Right hindlimb (tissue), 1 donor: ENCODE data around the gene EXOG.

Source experiments
- DNase-seq: peaks from one replicate; pipeline ENCODE4 v3.0.0-alpha.2; 2018

Gene EXOG

GRCh38 chr3:38473229-38473628 lies 22.9 kb upstream of the EXOG start:
- DNase-seq = no peak

- DNase-seq = no peak
Observed at GRCh38 chr3:38474928-38475605, 21.1 kb upstream of the EXOG start.

GRCh38 chr3:38475716-38476115 lies 20.4 kb upstream of the EXOG start:
- no peak for DNase-seq

GRCh38 chr3:38476157-38476756 lies 19.9 kb upstream of the EXOG start:
- DNase-seq = no peak

GRCh38 chr3:38477057-38477820 lies 18.9 kb upstream of the EXOG start:
- DNase-seq = no peak

- no peak for DNase-seq
Observed at GRCh38 chr3:38477839-38478450, 18.2 kb upstream of the EXOG start.

GRCh38 chr3:38478901-38479300 lies 17.2 kb upstream of the EXOG start:
- no peak for DNase-seq

GRCh38 chr3:38479431-38480092 lies 16.6 kb upstream of the EXOG start:
- DNase-seq = peak; percentile 70

GRCh38 chr3:38480093-38480445 lies 16.1 kb upstream of the EXOG start:
- DNase-seq = no peak

GRCh38 chr3:38480930-38481329 lies 15.2 kb upstream of the EXOG start:
- DNase-seq = no peak

- no peak for DNase-seq
Observed at GRCh38 chr3:38482951-38483350, 13.2 kb upstream of the EXOG start.

- no peak for DNase-seq
Observed at GRCh38 chr3:38487323-38487722, 8.8 kb upstream of the EXOG start.

GRCh38 chr3:38488949-38489348 lies 7.2 kb upstream of the EXOG start:
- DNase-seq = no peak

GRCh38 chr3:38489766-38490165 lies 6.4 kb upstream of the EXOG start:
- DNase-seq = no peak

- DNase-seq = no peak
Observed at GRCh38 chr3:38490281-38491030, 5.7 kb upstream of the EXOG start.

GRCh38 chr3:38491215-38491614 lies 4.9 kb upstream of the EXOG start:
- DNase-seq = no peak

GRCh38 chr3:38493031-38493430 lies 3.1 kb upstream of the EXOG start:
- no peak for DNase-seq

- DNase-seq = no peak
Observed at GRCh38 chr3:38497031-38497430, 891 bp downstream of the EXOG start.

GRCh38 chr3:38500688-38501417 lies 4.7 kb downstream of the EXOG start:
- DNase-seq = no peak

- DNase-seq = no peak
Observed at GRCh38 chr3:38507120-38507519, 11.0 kb downstream of the EXOG start.

GRCh38 chr3:38509732-38510131 lies 13.6 kb downstream of the EXOG start:
- DNase-seq = no peak

- no peak for DNase-seq
Observed at GRCh38 chr3:38510631-38511030, 14.5 kb downstream of the EXOG start.
